Measurements from ENCODE around the gene ITGAD. TPM values are rescaled to one million over a fixed set of nuclear protein-coding genes. Genes with fewer than 3 reads are reported as not detected.
"Not testable (repeated sequence)": the region's sequence is repeated elsewhere in the genome, so short reads cannot be mapped to it uniquely, and the experiment has no call there.

The ITGAD gene
- total RNA-seq, 2 experiments from 2014 or later = not detected

GRCh38 chr16:31412750-31413149, 19.6 kb downstream of the ITGAD start:
- H3K4me3 Mint-ChIP-seq = no peak overlapping the region
- H3K9me3 Mint-ChIP-seq = no peaks in the 10 kb centered on the region
- no peak for DNase-seq
- no peak overlapping the region for H3K27ac Mint-ChIP-seq
- ChIA-PET POLR2A (no interaction called here), CTCF (no interaction called here)
- H3K36me3 Mint-ChIP-seq = no peaks in the 10 kb centered on the region
- peaks cover 7% of the 10 kb centered on the region for H3K27me3 Mint-ChIP-seq
- intact Hi-C loops (cut with micrococcal nuclease) = no loop called here
- H3K4me1 Mint-ChIP-seq (ENCODE audit: low read depth) = no peaks in the 10 kb centered on the region

- intact Hi-C loops (cut with micrococcal nuclease) = no loop called here
- Mint-ChIP-seq H3K27me3 (peaks cover 7% of the 10 kb centered on the region), H3K27ac (no peak overlapping the region), H3K36me3 (no peaks in the 10 kb centered on the region), H3K9me3 (no peaks in the 10 kb centered on the region), H3K4me3 (no peak overlapping the region), H3K4me1 (ENCODE audit: low read depth) (no peaks in the 10 kb centered on the region)
- POLR2A ChIA-PET = no interaction called here
- DNase-seq = no peak
- CTCF ChIA-PET = no interaction called here
Measured at GRCh38 chr16:31413381-31413780, 20.2 kb downstream of the ITGAD start.

- no peaks in the 10 kb centered on the region for H3K9me3 Mint-ChIP-seq
- H3K36me3 Mint-ChIP-seq = no peaks in the 10 kb centered on the region
- no peaks in the 10 kb centered on the region for H3K4me1 Mint-ChIP-seq (ENCODE audit: low read depth)
- ChIA-PET POLR2A (no interaction called here), CTCF (no interaction called here)
- H3K27ac Mint-ChIP-seq = no peak overlapping the region
- no peak for DNase-seq
- no peak overlapping the region for H3K4me3 Mint-ChIP-seq
- intact Hi-C loops (cut with micrococcal nuclease) = no loop called here
- peaks cover 5% of the 10 kb centered on the region for H3K27me3 Mint-ChIP-seq
Measured at GRCh38 chr16:31413943-31414342, 20.8 kb downstream of the ITGAD start.

GRCh38 chr16:31414706-31415105, 21.6 kb downstream of the ITGAD start:
- ChIA-PET CTCF (no interaction called here), POLR2A (interaction anchor here (0.6 kb wide), 1 partner anchor 38 kb away, joined by 3 read pairs; no protein-coding TSS in a partner anchor)
- H3K36me3 Mint-ChIP-seq = no peaks in the 10 kb centered on the region
- DNase-seq = no peak
- no peak overlapping the region for H3K27ac Mint-ChIP-seq
- peaks cover 5% of the 10 kb centered on the region for H3K27me3 Mint-ChIP-seq
- no peaks in the 10 kb centered on the region for H3K9me3 Mint-ChIP-seq
- intact Hi-C loops (cut with micrococcal nuclease) = no loop called here
- no peak overlapping the region for H3K4me3 Mint-ChIP-seq
- H3K4me1 Mint-ChIP-seq (ENCODE audit: low read depth) = no peaks in the 10 kb centered on the region

GRCh38 chr16:31416371-31416770, 23.2 kb downstream of the ITGAD start:
- ChIA-PET POLR2A (no interaction called here), CTCF (interaction anchor here (1.1 kb wide), 1 partner anchor 274 kb away, joined by 3 read pairs; no protein-coding TSS in a partner anchor)
- Mint-ChIP-seq H3K36me3 (no peaks in the 10 kb centered on the region), H3K4me3 (no peak overlapping the region), H3K9me3 (no peaks in the 10 kb centered on the region), H3K27me3 (peaks cover 5% of the 10 kb centered on the region), H3K4me1 (ENCODE audit: low read depth) (peaks cover 6% of the 10 kb centered on the region), H3K27ac (no peak overlapping the region)
- intact Hi-C loops (cut with micrococcal nuclease) = no loop called here
- DNase-seq = no peak

GRCh38 chr16:31417036-31417435, 23.9 kb downstream of the ITGAD start:
- POLR2A ChIA-PET; H3K36me3 Mint-ChIP-seq; intact Hi-C loops (cut with micrococcal nuclease); H3K27me3 Mint-ChIP-seq; H3K27ac Mint-ChIP-seq; H3K4me3 Mint-ChIP-seq; H3K9me3 Mint-ChIP-seq; DNase-seq: not testable (repeated sequence)
- CTCF ChIA-PET = interaction anchor here (1.1 kb wide), 1 partner anchor 275 kb away, joined by 3 read pairs; no protein-coding TSS in a partner anchor
- H3K4me1 Mint-ChIP-seq (ENCODE audit: low read depth) = peaks cover 13% of the 10 kb centered on the region

GRCh38 chr16:31417916-31418315, 24.8 kb downstream of the ITGAD start:
- H3K27ac Mint-ChIP-seq = no peak overlapping the region

GRCh38 chr16:31420037-31420436, 26.9 kb downstream of the ITGAD start:
- ChIA-PET CTCF (no interaction called here), POLR2A (no interaction called here)
- intact Hi-C loops (cut with micrococcal nuclease) = loop anchor here (2.0 kb wide), 1 partner anchor 65 kb away; the partner anchor contains the start of gene ITGAX
- no peaks in the 10 kb centered on the region for H3K36me3 Mint-ChIP-seq
- no peaks in the 10 kb centered on the region for H3K9me3 Mint-ChIP-seq
- H3K4me3 Mint-ChIP-seq = no peak overlapping the region
- DNase-seq = peak; percentile 28
- no peak overlapping the region for H3K27ac Mint-ChIP-seq
- H3K27me3 Mint-ChIP-seq = peaks cover 10% of the 10 kb centered on the region
- H3K4me1 Mint-ChIP-seq (ENCODE audit: low read depth) = peaks cover 25% of the 10 kb centered on the region

More at GRCh38 chr16:31417916-31418315, 24.8 kb downstream of the ITGAD start:
- POLR2A ChIA-PET = no interaction called here
- no peaks in the 10 kb centered on the region for H3K9me3 Mint-ChIP-seq
- no peak for DNase-seq
- CTCF ChIA-PET = no interaction called here
- peaks cover 18% of the 10 kb centered on the region for H3K4me1 Mint-ChIP-seq (ENCODE audit: low read depth)
- H3K36me3 Mint-ChIP-seq = no peaks in the 10 kb centered on the region
- H3K4me3 Mint-ChIP-seq = no peak overlapping the region
- intact Hi-C loops (cut with micrococcal nuclease) = no loop called here
- H3K27me3 Mint-ChIP-seq = peaks cover 4% of the 10 kb centered on the region

GRCh38 chr16:31421587-31421986, 28.5 kb downstream of the ITGAD start:
- no peak overlapping the region for H3K27ac Mint-ChIP-seq
- peak; percentile 87 for DNase-seq
- no peaks in the 10 kb centered on the region for H3K9me3 Mint-ChIP-seq
- ChIA-PET POLR2A (interaction anchor here (1.4 kb wide), 1 partner anchor 38 kb away, joined by 3 read pairs; the partner anchor contains the start of gene ARMC5), CTCF (interaction anchor here (0.6 to 0.7 kb wide), 2 partner anchors 20 to 352 kb away, joined by 3 read pairs; no protein-coding TSS in a partner anchor)
- H3K4me3 Mint-ChIP-seq = no peak overlapping the region
- intact Hi-C loops (cut with micrococcal nuclease) = loop anchor here (1.0 to 2.0 kb wide), 3 partner anchors 35 to 448 kb away; partner anchors contain the start of gene ITGAX
- H3K4me1 Mint-ChIP-seq (ENCODE audit: low read depth) = peaks cover 25% of the 10 kb centered on the region
- H3K36me3 Mint-ChIP-seq = peaks cover 4% of the 10 kb centered on the region
- peaks cover 11% of the 10 kb centered on the region for H3K27me3 Mint-ChIP-seq

- ChIA-PET POLR2A (no interaction called here), CTCF (no interaction called here)
- H3K4me1 Mint-ChIP-seq (ENCODE audit: low read depth) = peaks cover 25% of the 10 kb centered on the region
- H3K4me3 Mint-ChIP-seq = no peak overlapping the region
- H3K9me3 Mint-ChIP-seq = no peaks in the 10 kb centered on the region
- no peak overlapping the region for H3K27ac Mint-ChIP-seq
- peaks cover 4% of the 10 kb centered on the region for H3K36me3 Mint-ChIP-seq
- intact Hi-C loops (cut with micrococcal nuclease) = no loop called here
- DNase-seq = no peak
- H3K27me3 Mint-ChIP-seq = peaks cover 10% of the 10 kb centered on the region
Measured at GRCh38 chr16:31423241-31423640, 30.1 kb downstream of the ITGAD start.

- peaks cover 25% of the 10 kb centered on the region for H3K4me1 Mint-ChIP-seq (ENCODE audit: low read depth)
- H3K27ac Mint-ChIP-seq = no peak overlapping the region
- peaks cover 4% of the 10 kb centered on the region for H3K36me3 Mint-ChIP-seq
- intact Hi-C loops (cut with micrococcal nuclease) = no loop called here
- peaks cover 10% of the 10 kb centered on the region for H3K27me3 Mint-ChIP-seq
- DNase-seq = no peak
- no peak overlapping the region for H3K4me3 Mint-ChIP-seq
- CTCF ChIA-PET = interaction anchor here (2.0 kb wide), 1 partner anchor 41 kb away, joined by 5 read pairs; no protein-coding TSS in a partner anchor
- POLR2A ChIA-PET = no interaction called here
- no peaks in the 10 kb centered on the region for H3K9me3 Mint-ChIP-seq
Measured at GRCh38 chr16:31423801-31424200, 30.7 kb downstream of the ITGAD start.

GRCh38 chr16:31427441-31428278, 34.5 kb downstream of the ITGAD start:
- H3K9me3 Mint-ChIP-seq = no peaks in the 10 kb centered on the region
- intact Hi-C loops (cut with micrococcal nuclease) = no loop called here
- POLR2A ChIA-PET = no interaction called here
- H3K36me3 Mint-ChIP-seq = peaks cover 4% of the 10 kb centered on the region
- H3K27me3 Mint-ChIP-seq = peaks cover 10% of the 10 kb centered on the region
- CTCF ChIA-PET = interaction anchor here (1.6 kb wide), 1 partner anchor 15 kb away, joined by 6 read pairs; the partner anchor contains the start of gene ZNF843
- H3K4me3 Mint-ChIP-seq = no peak overlapping the region
- H3K4me1 Mint-ChIP-seq (ENCODE audit: low read depth) = peaks cover 12% of the 10 kb centered on the region
- DNase-seq = peak; percentile 70
- no peak overlapping the region for H3K27ac Mint-ChIP-seq

GRCh38 chr16:31428279-31428597, 35.1 kb downstream of the ITGAD start, which contains the start of gene COX6A2:
Gene COX6A2 (minus strand): TSS chr16:31428360. CDS start chr16:31428325, 35 bp downstream.
- H3K27me3 Mint-ChIP-seq = peaks cover 10% of the 10 kb centered on the region
- H3K36me3 Mint-ChIP-seq = peaks cover 4% of the 10 kb centered on the region
- ChIA-PET POLR2A (no interaction called here), CTCF (interaction anchor here (1.6 kb wide), 1 partner anchor 15 kb away, joined by 6 read pairs; the partner anchor contains the start of gene ZNF843)
- peaks cover 8% of the 10 kb centered on the region for H3K4me1 Mint-ChIP-seq (ENCODE audit: low read depth)
- DNase-seq = no peak
- no peaks in the 10 kb centered on the region for H3K9me3 Mint-ChIP-seq
- H3K4me3 Mint-ChIP-seq = no peak within 1 kb of the TSS
- intact Hi-C loops (cut with micrococcal nuclease) = no loop called here
- no peak within 1 kb of the TSS for H3K27ac Mint-ChIP-seq

All from activated CD4-positive, alpha-beta memory T cell treated with anti-CD3 and anti-CD28 coated beads for 36 hours (primary cell).